Activated CD8-positive, alpha-beta memory T cell treated with anti-CD3 and anti-CD28 coated beads, Interleukin-2, amount 10 ng/mL, durations not matched to agents 7 days and 5 days (primary cell): ENCODE measurements around the gene DPY19L3. TPM values are rescaled to one million over a fixed set of nuclear protein-coding genes. Genes with fewer than 3 reads are reported as not detected.
A peak's percentile ranks its signal among the peaks of the same experiment; 100 is the strongest.
"Not testable (repeated sequence)": the region's sequence is repeated elsewhere in the genome, so short reads cannot be mapped to it uniquely, and the experiment has no call there.

Experiments used
- ATAC-seq: fragments of 150-1000 bp; cut with Tn5 transposase; one replicate; pipeline ENCODE4 v1.10.0; 2021; ENCODE audit warnings: moderate library complexity
- CTCF ChIA-PET: fragments of 350-600 bp; sonication (Branson Sonifier 250); formaldehyde crosslinking; loops from one replicate; lab custom pipeline; 2021; ENCODE audit warnings: antibody characterized with exemption; lab: Charles Lee
- DNase-seq: peaks from one replicate; pipeline ENCODE4 v3.0.0-alpha.2; 2020
- H3K27ac Mint-ChIP-seq: one replicate; pipeline ENCODE4 v1.8.0; 2021; ENCODE audit warnings: mild to moderate bottlenecking, mixed read lengths
- H3K27me3 Mint-ChIP-seq: one replicate; pipeline ENCODE4 v1.8.0; 2021; ENCODE audit warnings: mixed read lengths
- H3K36me3 Mint-ChIP-seq: one replicate; pipeline ENCODE4 v1.8.0; 2021; ENCODE audit warnings: mild to moderate bottlenecking, mixed read lengths
- H3K4me1 Mint-ChIP-seq: one replicate; pipeline ENCODE4 v1.8.0; 2021; ENCODE audit warnings: mixed read lengths
- H3K4me3 Mint-ChIP-seq: one replicate; pipeline ENCODE4 v1.8.0; 2021; ENCODE audit warnings: mild to moderate bottlenecking, moderate library complexity, mixed read lengths
- H3K9me3 Mint-ChIP-seq: one replicate; pipeline ENCODE4 v1.8.0; 2022; ENCODE audit warnings: low read depth, mixed read lengths
- total RNA-seq, 2 experiments: library from RNA; stranded (reverse); gene quantifications; one replicate each; pipeline ENCODE4 v1.2.3, GENCODE V29; 2021

DPY19L3 gene
- total RNA-seq, 2 experiments from 2014 or later: 8.9 to 10.2 TPM

DNA sequence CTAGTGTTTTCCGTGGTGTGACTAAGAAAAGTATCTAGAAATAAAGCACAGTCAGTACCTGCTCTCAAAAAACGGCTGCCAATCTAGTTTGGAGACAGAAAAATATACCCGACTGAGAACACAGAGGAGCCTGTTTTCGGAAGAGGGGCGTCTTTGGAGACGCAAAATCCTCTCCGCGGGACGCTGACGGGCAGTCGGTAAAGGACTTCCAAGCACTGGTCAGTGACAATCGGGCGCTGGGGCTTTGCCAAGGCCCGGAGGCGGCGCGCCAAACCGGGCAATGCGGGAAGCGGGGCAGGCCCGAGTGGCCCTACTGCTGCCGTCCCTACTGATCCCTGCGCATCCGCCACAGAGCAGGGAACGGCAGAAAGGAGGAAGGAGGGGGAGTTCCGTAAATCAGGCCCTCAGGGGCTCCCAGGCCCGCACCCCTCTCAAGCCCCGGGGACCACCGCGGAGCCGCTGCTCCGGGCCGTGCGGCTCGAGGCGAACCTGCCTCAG lies 588 bp upstream of the DPY19L3 start:
- Mint-ChIP-seq H3K4me1 (peaks cover 22% of the 10 kb centered on the region), H3K27me3 (no peaks in the 10 kb centered on the region), H3K27ac (peak overlapping the region; percentile 89), H3K9me3 (no peaks in the 10 kb centered on the region), H3K36me3 (peaks cover 13% of the 10 kb centered on the region), H3K4me3 (peak overlapping the region; percentile 80)
- CTCF ChIA-PET: interaction anchor here (0.7 to 0.9 kb wide), 2 partner anchors 47 to 60 kb away, joined by 3 read pairs; no protein-coding TSS in a partner anchor
- DNase-seq (no peak), ATAC-seq (peak; percentile 5)

- peaks cover 18% of the 10 kb centered on the region for H3K36me3 Mint-ChIP-seq
- CTCF ChIA-PET: no interaction called here
Measured at GRCh38 chr19:32406161-32407003, 812 bp downstream of the DPY19L3 start.

DNA sequence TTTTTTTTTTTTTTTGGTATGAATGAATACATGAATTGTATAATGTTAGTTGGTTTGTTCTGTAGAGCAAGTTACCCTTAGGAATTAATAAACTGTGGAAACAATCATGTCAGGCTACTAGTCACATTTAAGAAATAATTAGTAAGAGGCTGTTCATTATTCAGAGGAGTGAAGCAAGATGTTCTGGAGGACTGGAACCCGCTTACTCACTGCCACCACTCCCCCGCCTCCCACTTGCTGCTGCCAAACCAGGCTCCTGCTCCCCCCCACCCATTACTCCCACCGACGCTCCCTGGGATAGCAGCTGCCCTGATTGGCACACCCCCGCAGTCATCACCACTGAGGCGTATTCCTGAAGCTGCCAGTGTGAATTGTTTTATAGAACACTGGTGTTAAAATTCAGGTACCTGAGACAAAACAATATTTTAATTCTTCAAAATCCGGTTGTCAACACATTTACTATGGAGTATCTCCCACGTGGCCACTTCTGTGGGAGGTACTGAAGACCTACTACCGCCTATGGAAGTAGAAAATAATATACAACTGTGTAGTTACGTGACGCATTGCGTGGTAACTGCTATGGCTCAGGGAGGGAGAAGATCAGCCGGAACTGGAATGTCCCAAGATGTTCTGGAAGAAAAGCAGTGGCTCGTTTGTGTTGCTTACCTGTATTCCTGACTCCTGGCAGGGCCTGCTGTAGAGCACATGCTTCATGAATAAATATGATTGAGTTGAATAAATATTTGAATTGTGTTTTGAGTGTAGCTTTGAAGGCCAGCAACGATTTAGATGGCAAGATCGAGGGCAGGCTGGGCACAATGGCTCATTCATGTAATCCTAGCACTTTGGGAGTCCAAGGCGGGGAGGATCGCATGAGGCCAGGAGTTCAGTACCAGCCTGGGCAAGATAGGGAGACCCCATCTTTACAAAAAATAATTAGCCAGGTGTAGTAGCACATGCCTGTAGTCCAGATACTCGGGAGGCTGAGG lies 1.7 kb downstream of the DPY19L3 start:
- H3K27me3 Mint-ChIP-seq: no peaks in the 10 kb centered on the region
- H3K27ac Mint-ChIP-seq: peak overlapping the region; percentile 82
- DNase-seq (no peak), ATAC-seq (no peak)
- H3K36me3 Mint-ChIP-seq: peaks cover 20% of the 10 kb centered on the region
- peak overlapping the region; percentile 80 for H3K4me3 Mint-ChIP-seq
- H3K9me3 Mint-ChIP-seq: no peaks in the 10 kb centered on the region
- CTCF ChIA-PET: no interaction called here
- H3K4me1 Mint-ChIP-seq: peaks cover 16% of the 10 kb centered on the region

More at GRCh38 chr19:32406161-32407003, 812 bp downstream of the DPY19L3 start:
- H3K4me3 Mint-ChIP-seq: peak overlapping the region; percentile 80
- peak overlapping the region; percentile 82 for H3K27ac Mint-ChIP-seq
- ATAC-seq (no peak), DNase-seq (no peak)
- H3K9me3 Mint-ChIP-seq: no peaks in the 10 kb centered on the region
- H3K27me3 Mint-ChIP-seq: no peaks in the 10 kb centered on the region
- H3K4me1 Mint-ChIP-seq: peaks cover 18% of the 10 kb centered on the region

DNA sequence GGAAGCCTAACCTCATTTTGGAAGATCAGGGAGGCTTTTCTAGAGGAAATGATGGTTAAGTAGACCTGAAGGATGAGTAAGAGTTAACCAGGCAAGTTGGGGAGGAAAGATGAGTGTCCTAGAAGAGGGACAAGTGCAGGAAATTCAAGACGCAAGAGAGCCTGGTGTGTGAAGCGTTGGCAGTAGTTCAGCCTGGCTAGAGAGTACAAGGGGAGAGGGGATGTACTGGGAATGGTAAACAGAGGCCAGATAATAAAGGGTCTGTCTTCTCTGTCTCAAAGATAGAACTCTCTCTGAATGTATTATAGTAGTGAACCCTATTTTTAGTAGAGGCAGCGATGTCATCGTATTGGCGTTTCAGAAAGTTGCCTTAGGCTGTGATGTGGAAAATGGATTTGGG lies 9.7 kb downstream of the DPY19L3 start:
- no peak for ATAC-seq
- no peak overlapping the region for H3K27ac Mint-ChIP-seq
- DNase-seq: no peak
- no peaks in the 10 kb centered on the region for H3K4me1 Mint-ChIP-seq
- H3K4me3 Mint-ChIP-seq: no peak overlapping the region
- peaks cover 13% of the 10 kb centered on the region for H3K36me3 Mint-ChIP-seq
- H3K27me3 Mint-ChIP-seq: no peaks in the 10 kb centered on the region
- CTCF ChIA-PET: no interaction called here
- H3K9me3 Mint-ChIP-seq: no peaks in the 10 kb centered on the region

DNA sequence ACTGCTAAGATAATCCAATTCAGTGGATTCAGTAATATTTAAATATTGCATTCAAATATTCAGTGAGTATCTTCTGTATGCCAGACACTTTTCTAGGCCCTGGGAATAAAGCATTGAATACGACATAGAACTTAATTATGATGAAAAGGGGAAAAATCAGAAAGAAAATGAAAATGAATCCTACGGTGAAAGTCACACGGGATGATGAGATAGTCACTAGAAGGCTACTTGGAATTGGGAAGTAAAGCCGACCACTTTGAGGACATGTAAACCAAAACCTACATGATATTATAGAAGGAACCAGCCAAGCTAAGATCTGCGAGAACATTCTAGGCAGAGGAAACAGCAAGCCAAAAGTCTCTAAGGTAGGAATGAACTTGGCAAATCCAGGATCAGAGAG lies 10.1 kb downstream of the DPY19L3 start:
- CTCF ChIA-PET: no interaction called here
- no peak for ATAC-seq
- no peaks in the 10 kb centered on the region for H3K27me3 Mint-ChIP-seq

DNA sequence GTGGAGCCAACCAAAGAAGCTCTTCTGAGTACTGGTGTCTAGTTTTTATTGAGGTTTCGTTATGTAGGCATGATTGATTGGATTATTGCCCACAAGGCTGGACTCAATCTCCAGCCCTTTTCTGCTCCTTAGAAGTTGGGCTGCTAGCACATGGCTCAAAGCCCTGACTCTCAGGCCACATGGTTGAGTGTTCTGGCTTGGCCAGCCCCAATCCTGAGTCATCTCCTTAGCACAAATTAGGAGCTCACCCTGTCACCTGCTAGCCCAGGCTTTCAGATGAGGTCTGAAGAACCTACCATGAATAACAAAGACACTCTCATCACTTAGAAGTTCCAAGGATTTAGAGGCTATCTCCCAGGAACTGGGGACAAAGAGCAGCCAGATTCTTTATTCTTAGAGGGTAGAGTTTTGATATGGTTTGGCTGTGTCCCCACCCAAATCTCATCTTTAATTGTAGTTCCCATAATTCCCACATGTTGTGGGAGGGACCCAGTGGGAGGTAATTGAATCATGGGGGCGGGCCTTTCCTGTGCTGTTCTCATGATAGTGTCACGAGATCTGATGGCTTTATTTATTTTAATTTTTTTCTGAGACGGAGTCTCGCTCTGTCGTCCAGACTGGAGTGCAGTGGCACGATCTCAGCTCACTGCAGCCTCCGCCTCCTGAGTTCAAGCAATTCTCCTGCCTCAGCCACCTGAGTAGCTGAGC lies 11.3 kb downstream of the DPY19L3 start:
- Mint-ChIP-seq H3K36me3 (peaks cover 6% of the 10 kb centered on the region), H3K4me3 (no peak overlapping the region), H3K27ac (no peak overlapping the region), H3K27me3 (no peaks in the 10 kb centered on the region), H3K9me3 (no peaks in the 10 kb centered on the region), H3K4me1 (peaks cover 4% of the 10 kb centered on the region)
- ATAC-seq (no peak), DNase-seq (no peak)
- CTCF ChIA-PET: no interaction called here

More for the DNA sequence above, 10.1 kb downstream of the DPY19L3 start:
- Mint-ChIP-seq H3K9me3 (no peaks in the 10 kb centered on the region), H3K36me3 (peaks cover 13% of the 10 kb centered on the region), H3K27ac (no peak overlapping the region), H3K4me3 (no peak overlapping the region), H3K4me1 (no peaks in the 10 kb centered on the region)
- DNase-seq: no peak

DNA sequence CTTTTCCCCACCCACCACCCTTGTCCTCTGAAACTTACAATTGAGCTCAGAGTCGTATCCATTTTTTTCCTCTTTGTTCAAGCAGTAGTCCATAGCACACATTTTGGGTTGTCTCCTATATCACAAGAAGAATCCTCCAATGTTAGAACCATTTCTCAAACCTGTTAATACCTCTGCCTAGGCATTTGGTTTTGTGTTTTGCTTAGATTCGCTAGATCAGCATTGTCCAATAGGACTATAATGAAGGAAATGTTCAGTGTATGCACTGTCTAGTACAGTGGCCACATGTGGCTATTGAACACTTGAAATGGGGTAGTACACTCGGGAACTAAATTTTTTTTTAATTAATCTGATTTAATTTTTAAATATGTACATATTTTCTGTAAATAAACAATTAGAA lies 12.6 kb downstream of the DPY19L3 start:
- CTCF ChIA-PET: no interaction called here
- no peaks in the 10 kb centered on the region for H3K9me3 Mint-ChIP-seq
- DNase-seq (no peak), ATAC-seq (no peak)
- no peak overlapping the region for H3K27ac Mint-ChIP-seq
- H3K4me1 Mint-ChIP-seq: peaks cover 11% of the 10 kb centered on the region
- no peaks in the 10 kb centered on the region for H3K27me3 Mint-ChIP-seq
- H3K36me3 Mint-ChIP-seq: peaks cover 3% of the 10 kb centered on the region
- no peak overlapping the region for H3K4me3 Mint-ChIP-seq

DNA sequence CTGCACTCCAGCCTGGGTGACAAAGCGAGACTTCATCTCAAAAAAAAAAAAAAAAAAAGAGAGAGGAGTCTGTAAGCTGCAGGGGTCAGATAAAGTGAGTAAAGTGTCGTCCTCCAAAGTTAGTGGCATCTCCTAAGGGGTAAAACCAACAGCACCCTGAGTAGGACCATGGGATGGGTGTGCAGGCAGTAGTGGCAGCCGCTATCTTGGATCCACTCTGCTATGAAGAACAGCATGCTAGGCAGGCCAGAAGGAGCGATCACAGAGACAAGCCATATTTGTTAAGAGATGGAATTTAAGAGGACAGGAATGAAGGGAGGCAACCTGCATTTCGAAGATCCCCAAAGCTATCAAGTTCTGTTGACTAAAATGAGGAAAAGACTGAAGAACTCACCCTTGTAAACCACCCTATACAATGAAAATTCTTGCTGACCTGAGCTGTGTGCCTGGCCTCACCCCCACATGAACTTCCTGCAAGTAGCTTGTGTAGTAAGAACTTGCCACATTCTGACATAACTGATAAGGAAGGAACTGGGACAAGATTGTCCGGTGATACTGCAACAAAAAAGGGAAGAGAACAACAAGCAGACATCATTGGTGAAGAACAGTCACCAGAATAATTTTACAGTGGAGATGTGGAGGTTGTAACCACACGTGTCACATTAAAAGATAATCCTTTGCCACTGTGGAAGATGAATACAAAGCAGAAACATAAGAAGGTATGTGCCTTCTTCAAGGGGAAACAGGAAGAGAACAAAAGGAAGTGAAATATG lies 16.2 kb downstream of the DPY19L3 start:
- DNase-seq (no peak), ATAC-seq (no peak)
- H3K27me3 Mint-ChIP-seq: no peaks in the 10 kb centered on the region
- H3K27ac Mint-ChIP-seq: peak overlapping the region; percentile 2
- CTCF ChIA-PET: no interaction called here
- H3K4me1 Mint-ChIP-seq: peaks cover 11% of the 10 kb centered on the region
- H3K9me3 Mint-ChIP-seq: no peaks in the 10 kb centered on the region
- peaks cover 3% of the 10 kb centered on the region for H3K36me3 Mint-ChIP-seq
- no peak overlapping the region for H3K4me3 Mint-ChIP-seq

GRCh38 chr19:32422435-32422834 lies 16.9 kb downstream of the DPY19L3 start:
- CTCF ChIA-PET: no interaction called here
- Mint-ChIP-seq H3K9me3 (no peaks in the 10 kb centered on the region), H3K4me3 (no peak overlapping the region), H3K27ac (no peak overlapping the region), H3K36me3 (peaks cover 3% of the 10 kb centered on the region), H3K27me3 (no peaks in the 10 kb centered on the region), H3K4me1 (peaks cover 11% of the 10 kb centered on the region)
- ATAC-seq: no peak
- no peak for DNase-seq

GRCh38 chr19:32423944-32424343 lies 18.4 kb downstream of the DPY19L3 start:
- H3K27ac Mint-ChIP-seq, H3K36me3 Mint-ChIP-seq, H3K9me3 Mint-ChIP-seq, ATAC-seq, H3K4me3 Mint-ChIP-seq, H3K27me3 Mint-ChIP-seq, DNase-seq: not testable (repeated sequence)
- CTCF ChIA-PET: interaction anchor here (0.6 to 0.7 kb wide), 2 partner anchors 14 to 33 kb away, joined by 3 to 4 read pairs; no protein-coding TSS in a partner anchor
- peaks cover 11% of the 10 kb centered on the region for H3K4me1 Mint-ChIP-seq

DNA sequence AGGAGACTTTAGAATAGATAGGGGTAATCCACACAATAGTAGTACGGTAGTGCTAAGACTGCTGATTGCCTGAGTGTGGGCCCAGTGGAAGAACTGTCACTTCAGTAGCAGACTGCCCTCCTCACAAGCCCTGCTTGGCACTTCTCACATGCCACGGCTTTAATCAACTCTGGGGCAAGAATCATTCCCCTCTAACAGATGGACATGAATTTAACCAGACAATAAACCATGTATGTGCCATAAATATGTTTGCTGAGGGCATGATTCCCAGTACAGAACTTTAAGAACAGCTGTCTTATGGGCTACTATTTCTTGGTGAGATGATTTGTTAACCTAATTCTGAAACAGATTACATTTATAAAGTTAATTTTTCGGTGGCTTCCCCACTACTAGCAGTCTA lies 22.0 kb downstream of the DPY19L3 start:
- H3K27ac Mint-ChIP-seq: no peak overlapping the region
- ATAC-seq (no peak), DNase-seq (no peak)
- no peak overlapping the region for H3K4me3 Mint-ChIP-seq
- no peaks in the 10 kb centered on the region for H3K4me1 Mint-ChIP-seq
- no peaks in the 10 kb centered on the region for H3K9me3 Mint-ChIP-seq
- no peaks in the 10 kb centered on the region for H3K27me3 Mint-ChIP-seq
- CTCF ChIA-PET: no interaction called here
- no peaks in the 10 kb centered on the region for H3K36me3 Mint-ChIP-seq

DNA sequence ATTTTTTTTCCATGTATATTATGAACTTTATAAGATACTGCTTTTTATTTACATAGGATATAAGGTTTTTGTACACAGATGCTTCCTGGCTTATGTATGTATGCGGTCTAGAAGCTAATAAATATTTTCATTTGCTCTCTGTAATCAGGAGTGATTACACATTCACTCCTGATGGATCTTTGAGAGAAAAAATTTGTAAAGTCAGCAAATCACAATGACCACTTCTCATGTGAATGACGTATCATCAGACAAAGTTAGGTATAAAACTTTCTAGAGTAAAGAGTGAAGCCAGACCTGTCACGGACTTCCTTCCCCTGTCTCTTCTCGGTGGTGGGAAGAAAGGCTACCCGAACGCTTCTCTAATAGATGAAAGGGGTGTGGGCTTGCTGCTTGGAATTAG lies 31.1 kb downstream of the DPY19L3 start:
- H3K27me3 Mint-ChIP-seq: no peaks in the 10 kb centered on the region
- no peaks in the 10 kb centered on the region for H3K4me1 Mint-ChIP-seq
- H3K4me3 Mint-ChIP-seq: no peak overlapping the region
- CTCF ChIA-PET: no interaction called here
- no peak overlapping the region for H3K27ac Mint-ChIP-seq
- no peak for DNase-seq
- H3K9me3 Mint-ChIP-seq: no peaks in the 10 kb centered on the region
- H3K36me3 Mint-ChIP-seq: peaks cover 5% of the 10 kb centered on the region
- ATAC-seq: no peak
